Stimulated activated CD4-positive, alpha-beta T cell treated with anti-CD3 and anti-CD28 coated beads, TNF-alpha, amount 100 ng/mL, for 4 hours (primary cell): ENCODE measurements around the gene ZNRF4.

ENCODE experiments used
- DNase-seq, 3 experiments: peaks; one replicate each; pipeline ENCODE4 v3.0.0-alpha.2; 2020; ENCODE audit warnings: low read depth in 3 of 3

ZNRF4 gene

GRCh38 chr19:5443723-5444122 is 11.5 kb upstream of the ZNRF4 start:
- no peak for DNase-seq

GRCh38 chr19:5444431-5444830 is 10.8 kb upstream of the ZNRF4 start:
- no peak for DNase-seq

GRCh38 chr19:5445071-5445470 is 10.1 kb upstream of the ZNRF4 start:
- DNase-seq: no peak

- DNase-seq: no peak
Observed at GRCh38 chr19:5445561-5446055, 9.6 kb upstream of the ZNRF4 start.

- DNase-seq: no peak
Observed at GRCh38 chr19:5447700-5448311, 7.4 kb upstream of the ZNRF4 start.

GRCh38 chr19:5448374-5448773 is 6.8 kb upstream of the ZNRF4 start:
- no peak for DNase-seq

GRCh38 chr19:5450482-5451126 is 4.6 kb upstream of the ZNRF4 start:
- DNase-seq: no peak

- no peak for DNase-seq
Observed at GRCh38 chr19:5451494-5451893, 3.7 kb upstream of the ZNRF4 start.

- no peak for DNase-seq
Observed at GRCh38 chr19:5452594-5453565, 2.3 kb upstream of the ZNRF4 start.

- DNase-seq: no peak
Observed at GRCh38 chr19:5454743-5455142, 474 bp upstream of the ZNRF4 start.

GRCh38 chr19:5456130-5456840 is 1.1 kb downstream of the ZNRF4 start:
- DNase-seq: no peak

- DNase-seq: no peak
Observed at GRCh38 chr19:5456841-5457200, 1.6 kb downstream of the ZNRF4 start.

- DNase-seq: no peak
Observed at GRCh38 chr19:5457709-5458108, 2.5 kb downstream of the ZNRF4 start.

GRCh38 chr19:5458420-5458819 is 3.2 kb downstream of the ZNRF4 start:
- no peak for DNase-seq

GRCh38 chr19:5459360-5459759 is 4.1 kb downstream of the ZNRF4 start:
- DNase-seq: no peak

- no peak for DNase-seq
Observed at GRCh38 chr19:5460748-5461147, 5.5 kb downstream of the ZNRF4 start.

GRCh38 chr19:5463959-5464358 is 8.7 kb downstream of the ZNRF4 start:
- no peak for DNase-seq

- DNase-seq: no peak
Observed at GRCh38 chr19:5466072-5466471, 10.9 kb downstream of the ZNRF4 start.

GRCh38 chr19:5466814-5467291 is 11.6 kb downstream of the ZNRF4 start:
- no peak for DNase-seq

GRCh38 chr19:5470264-5470671 is 15.1 kb downstream of the ZNRF4 start:
- no peak for DNase-seq

GRCh38 chr19:5472286-5472685 is 17.1 kb downstream of the ZNRF4 start:
- DNase-seq: no peak

GRCh38 chr19:5473646-5474045 is 18.4 kb downstream of the ZNRF4 start:
- no peak for DNase-seq
